ENCODE data around the gene RBMXL3. TPM values are rescaled to one million over a fixed set of nuclear protein-coding genes. Genes with fewer than 3 reads are reported as not detected.

The RBMXL3 gene
- not detected in 2 replicates for total RNA-seq

DNA sequence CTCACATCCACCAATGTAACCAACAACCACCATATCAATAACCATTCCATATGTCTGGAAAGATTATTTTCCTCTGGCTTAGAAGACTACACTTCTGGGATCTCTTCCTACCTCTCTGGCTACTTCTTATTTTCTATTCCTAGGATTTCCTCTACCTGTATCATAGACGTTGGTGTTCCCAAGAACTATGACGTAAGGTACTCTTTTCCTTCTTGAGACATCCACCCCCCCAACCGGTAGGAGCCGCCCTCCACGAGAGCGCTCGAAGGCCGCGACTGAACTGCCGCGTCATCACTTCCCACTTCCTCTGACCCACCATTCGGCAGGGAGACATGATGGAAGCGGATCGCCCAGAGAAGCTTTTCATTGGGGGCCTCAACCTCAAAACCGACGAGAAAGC, at the start of gene RBMXL3:
Gene RBMXL3 (plus strand): TSS at position 301 of the 400 bp plus-strand sequence. CDS start 32 bp downstream, at position 333.
- Histone ChIP-seq H3K27me3 (ENCODE audit: control insufficient read depth, insufficient read depth, low read length) (no peaks in the 10 kb centered on the region), H3K36me3 (ENCODE audit: control insufficient read depth, insufficient read depth, low read length) (no peaks in the 10 kb centered on the region), H3K4me3 (ENCODE audit: low read depth, low read length) (no peak within 1 kb of the TSS)
- TF ChIP-seq, protein P1, sequence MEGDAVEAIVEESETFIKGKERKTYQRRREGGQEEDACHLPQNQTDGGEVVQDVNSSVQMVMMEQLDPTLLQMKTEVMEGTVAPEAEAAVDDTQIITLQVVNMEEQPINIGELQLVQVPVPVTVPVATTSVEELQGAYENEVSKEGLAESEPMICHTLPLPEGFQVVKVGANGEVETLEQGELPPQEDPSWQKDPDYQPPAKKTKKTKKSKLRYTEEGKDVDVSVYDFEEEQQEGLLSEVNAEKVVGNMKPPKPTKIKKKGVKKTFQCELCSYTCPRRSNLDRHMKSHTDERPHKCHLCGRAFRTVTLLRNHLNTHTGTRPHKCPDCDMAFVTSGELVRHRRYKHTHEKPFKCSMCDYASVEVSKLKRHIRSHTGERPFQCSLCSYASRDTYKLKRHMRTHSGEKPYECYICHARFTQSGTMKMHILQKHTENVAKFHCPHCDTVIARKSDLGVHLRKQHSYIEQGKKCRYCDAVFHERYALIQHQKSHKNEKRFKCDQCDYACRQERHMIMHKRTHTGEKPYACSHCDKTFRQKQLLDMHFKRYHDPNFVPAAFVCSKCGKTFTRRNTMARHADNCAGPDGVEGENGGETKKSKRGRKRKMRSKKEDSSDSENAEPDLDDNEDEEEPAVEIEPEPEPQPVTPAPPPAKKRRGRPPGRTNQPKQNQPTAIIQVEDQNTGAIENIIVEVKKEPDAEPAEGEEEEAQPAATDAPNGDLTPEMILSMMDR (IDR thresholded peaks at IDR 0.05; ENCODE audit: insufficient read depth, low read length, poor library complexity, severe bottlenecking): no peak
- no peak for DNase-seq (ENCODE audit: low read depth)

DNA sequence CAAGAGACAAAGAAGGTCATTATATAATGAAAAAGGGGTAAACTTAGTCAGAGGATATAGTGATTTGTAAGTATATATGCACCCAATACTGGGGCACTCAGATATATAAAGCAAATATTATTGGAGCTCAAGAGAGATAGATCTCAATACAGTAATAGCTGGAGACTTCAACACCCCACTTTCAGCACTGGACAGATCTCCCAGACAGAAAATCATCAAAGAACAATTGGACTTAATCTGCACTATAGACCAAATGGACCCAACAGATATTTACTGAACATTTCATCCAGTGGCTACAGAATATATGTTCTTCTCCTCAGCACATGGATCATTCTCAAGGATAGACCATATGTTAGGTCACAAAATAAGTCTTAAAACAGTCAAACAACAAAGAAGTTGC, 47.2 kb upstream of the RBMXL3 start:
- TF ChIP-seq, protein P1 (IDR thresholded peaks at IDR 0.05; ENCODE audit: insufficient read depth, low read length, poor library complexity, severe bottlenecking): no peak
- Histone ChIP-seq H3K36me3 (ENCODE audit: control insufficient read depth, insufficient read depth, low read length) (no peaks in the 10 kb centered on the region), H3K4me3 (ENCODE audit: low read depth, low read length) (no peak overlapping the region), H3K27me3 (ENCODE audit: control insufficient read depth, insufficient read depth, low read length) (no peaks in the 10 kb centered on the region)
- DNase-seq (ENCODE audit: low read depth): no peak

DNA sequence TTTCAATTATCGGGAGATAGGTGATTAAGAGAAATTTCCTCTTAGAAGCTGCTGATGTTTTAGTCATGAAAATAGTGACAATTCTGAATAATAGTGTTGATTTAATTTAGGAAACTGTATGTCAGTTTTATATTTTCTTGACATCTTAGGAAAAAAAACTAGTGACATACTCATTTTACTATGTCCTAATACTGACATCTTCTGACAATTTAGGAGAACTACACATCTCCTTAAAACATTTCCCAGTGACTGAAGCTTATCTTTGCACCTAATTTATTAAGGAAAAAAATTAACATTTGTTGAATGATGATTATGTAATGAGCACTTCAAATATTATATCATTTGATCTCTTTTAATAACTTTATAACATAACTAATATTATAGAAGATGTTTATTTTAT, 42.0 kb upstream of the RBMXL3 start:
- Histone ChIP-seq H3K36me3 (ENCODE audit: control insufficient read depth, insufficient read depth, low read length) (no peaks in the 10 kb centered on the region), H3K4me3 (ENCODE audit: low read depth, low read length) (no peak overlapping the region), H3K27me3 (ENCODE audit: control insufficient read depth, insufficient read depth, low read length) (no peaks in the 10 kb centered on the region)
- DNase-seq (ENCODE audit: low read depth): no peak
- TF ChIP-seq, protein P1 (IDR thresholded peaks at IDR 0.05; ENCODE audit: insufficient read depth, low read length, poor library complexity, severe bottlenecking): peak; percentile 23

DNA sequence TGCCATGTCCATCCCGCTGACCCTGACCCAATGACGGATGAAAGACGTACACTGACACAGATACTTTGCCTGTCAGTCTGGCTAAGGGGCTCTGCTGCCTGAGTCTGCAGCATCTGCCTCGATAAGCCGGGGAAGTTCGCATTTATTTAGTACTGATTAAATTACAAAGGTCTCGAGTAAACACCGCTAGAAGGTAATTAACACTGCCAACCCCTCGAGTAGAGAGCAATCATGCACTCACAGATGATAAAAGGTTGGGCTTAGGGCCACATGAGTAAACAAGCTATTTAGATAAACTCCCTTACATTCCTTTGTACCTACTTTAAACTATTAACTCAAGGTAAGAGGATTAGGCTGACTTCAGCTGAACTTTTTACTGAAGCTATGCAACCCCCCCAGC, 16.0 kb upstream of the RBMXL3 start:
- no peaks in the 10 kb centered on the region for H3K27me3 ChIP-seq (ENCODE audit: control insufficient read depth, insufficient read depth, low read length)
- TF ChIP-seq, protein P1 (IDR thresholded peaks at IDR 0.05; ENCODE audit: insufficient read depth, low read length, poor library complexity, severe bottlenecking): no peak
- H3K4me3 ChIP-seq (ENCODE audit: low read depth, low read length): no peak overlapping the region
- DNase-seq (ENCODE audit: low read depth): no peak
- H3K36me3 ChIP-seq (ENCODE audit: control insufficient read depth, insufficient read depth, low read length): no peaks in the 10 kb centered on the region

DNA sequence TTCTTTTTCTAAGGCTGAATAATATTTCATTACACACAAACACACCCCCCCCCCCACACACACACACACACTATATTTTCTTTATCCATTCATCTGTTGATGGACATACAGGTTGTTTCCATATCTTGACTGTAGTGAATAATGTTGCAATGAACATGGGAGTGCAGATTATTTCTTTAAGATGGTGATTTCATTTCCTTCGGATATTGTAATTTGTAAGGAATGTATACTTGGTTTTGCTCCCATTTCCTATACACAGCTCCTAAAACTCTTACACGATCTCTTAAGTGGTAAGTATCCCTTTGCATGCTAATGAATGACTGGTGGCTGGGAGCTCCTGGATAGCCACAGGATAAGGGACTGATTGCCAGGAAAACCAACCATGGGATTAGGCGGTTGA, 14.7 kb upstream of the RBMXL3 start:
- no peaks in the 10 kb centered on the region for H3K36me3 ChIP-seq (ENCODE audit: control insufficient read depth, insufficient read depth, low read length)
- TF ChIP-seq, protein P1 (IDR thresholded peaks at IDR 0.05; ENCODE audit: insufficient read depth, low read length, poor library complexity, severe bottlenecking): no peak
- DNase-seq (ENCODE audit: low read depth): no peak
- no peak overlapping the region for H3K4me3 ChIP-seq (ENCODE audit: low read depth, low read length)
- no peaks in the 10 kb centered on the region for H3K27me3 ChIP-seq (ENCODE audit: control insufficient read depth, insufficient read depth, low read length)

DNA sequence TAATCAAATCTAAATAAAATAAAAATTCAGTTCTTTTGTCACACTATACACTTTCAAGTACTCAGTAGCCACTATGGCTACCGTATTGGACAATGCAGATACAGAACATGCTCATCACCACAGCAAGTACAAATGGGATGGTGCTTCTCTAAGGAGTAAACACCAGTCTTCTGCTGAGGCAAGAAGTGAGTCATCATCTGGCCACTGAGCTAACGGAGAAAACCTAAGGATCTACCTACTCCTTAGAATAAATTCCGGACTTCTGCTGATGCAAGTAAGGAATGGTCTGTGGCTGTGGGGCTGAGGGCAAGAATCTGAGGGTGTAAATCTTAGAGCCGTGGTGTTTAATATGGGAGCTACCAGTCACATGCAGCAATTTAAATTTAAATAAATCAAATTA, 11.3 kb upstream of the RBMXL3 start:
- Histone ChIP-seq H3K36me3 (ENCODE audit: control insufficient read depth, insufficient read depth, low read length) (no peaks in the 10 kb centered on the region), H3K27me3 (ENCODE audit: control insufficient read depth, insufficient read depth, low read length) (no peaks in the 10 kb centered on the region), H3K4me3 (ENCODE audit: low read depth, low read length) (no peak overlapping the region)
- DNase-seq (ENCODE audit: low read depth): no peak
- TF ChIP-seq, protein P1 (IDR thresholded peaks at IDR 0.05; ENCODE audit: insufficient read depth, low read length, poor library complexity, severe bottlenecking): no peak
